Measurements from ENCODE around the gene GRID1.

DNA sequence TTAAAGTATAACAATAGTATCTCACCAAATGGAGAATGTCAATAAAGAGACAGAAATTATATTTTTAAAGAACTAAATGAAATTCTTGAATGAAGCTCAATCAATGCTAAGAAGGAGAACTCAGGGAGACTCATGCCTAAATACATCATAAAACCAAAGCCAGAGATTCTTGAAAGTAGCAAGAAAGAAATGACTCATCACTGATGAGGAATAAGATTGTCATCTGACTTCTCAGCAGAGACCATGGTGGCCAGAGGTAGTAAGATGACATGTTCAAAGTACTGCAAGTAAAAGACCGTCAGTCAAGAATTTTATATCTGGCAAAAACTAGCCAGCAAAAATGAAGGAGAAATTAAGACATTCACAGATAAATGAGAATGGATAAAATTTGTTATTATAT lies 399.0 kb downstream of the GRID1 start:
- TF ChIP-seq POLR2A (IDR thresholded peaks at IDR 0.05; ENCODE audit: low read length), result no peak
- TF ChIP-seq GATA1 (IDR thresholded peaks at IDR 0.05; ENCODE audit: low read depth, low read length), result no peak

Data from erythroblast (primary cell).